ENCODE measurements around the gene FXN.
"Not testable (repeated sequence)": the region's sequence is repeated elsewhere in the genome, so short reads cannot be mapped to it uniquely, and the experiment has no call there.

FXN gene

DNA sequence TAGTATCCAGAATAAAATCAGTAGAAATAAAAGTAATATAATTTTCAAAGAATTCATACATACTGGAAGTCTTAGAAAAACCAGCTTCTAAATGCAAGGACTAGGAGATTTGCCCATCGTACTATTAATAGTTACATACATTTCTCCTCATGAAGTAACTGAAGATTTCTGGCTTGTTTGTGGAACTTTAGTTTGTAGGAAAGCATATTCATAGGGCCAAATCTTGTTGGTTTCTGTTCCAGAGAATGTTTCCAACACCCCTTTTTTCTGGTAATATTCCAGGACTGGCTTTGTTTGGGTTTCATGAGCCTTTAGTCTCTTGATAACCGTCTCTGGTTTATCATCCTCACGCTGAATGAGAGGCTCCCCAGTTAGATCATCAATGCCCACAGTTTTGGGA lies 72.2 kb downstream of the FXN start:
- no peak for DNase-seq

DNA sequence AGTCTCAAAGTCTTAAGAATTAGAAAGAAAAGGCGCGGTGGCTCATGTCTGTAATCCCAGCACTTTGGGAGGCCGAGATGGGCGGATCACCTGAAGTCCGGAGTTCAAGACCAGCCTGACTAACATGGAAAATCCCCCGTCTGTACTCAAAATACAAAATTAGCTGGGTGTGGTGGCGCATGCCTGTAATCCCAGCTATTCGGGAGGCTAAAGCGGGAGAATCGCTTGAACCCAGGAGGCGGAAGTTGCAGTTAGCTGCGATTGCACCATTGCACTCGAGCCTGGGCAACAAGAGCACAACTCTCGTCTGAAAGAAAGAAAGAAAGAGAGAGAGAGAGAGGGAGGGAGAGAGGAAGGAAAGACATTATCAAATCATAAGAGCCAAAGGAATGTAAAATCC lies 73.2 kb downstream of the FXN start:
- not testable (repeated sequence) for DNase-seq

DNA sequence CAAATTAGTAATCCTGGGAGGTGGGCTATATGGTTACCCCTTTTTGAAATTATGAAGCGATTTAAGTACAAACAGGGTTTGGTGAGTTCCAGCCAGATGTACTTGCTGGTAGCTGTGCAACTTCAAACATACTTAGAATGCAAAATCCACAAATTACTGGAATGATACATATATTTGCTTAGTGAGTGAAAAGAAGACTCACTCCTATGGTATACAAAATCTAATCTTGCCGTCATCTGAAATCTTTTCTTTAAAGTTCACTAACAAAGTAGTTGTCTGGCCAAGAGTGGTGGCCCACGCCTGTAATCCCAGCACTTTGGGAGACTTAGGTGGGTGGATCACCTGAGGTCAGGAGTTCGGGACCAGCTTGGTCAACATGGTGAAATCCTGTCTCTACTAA lies 73.6 kb downstream of the FXN start:
- no peak for DNase-seq

DNA sequence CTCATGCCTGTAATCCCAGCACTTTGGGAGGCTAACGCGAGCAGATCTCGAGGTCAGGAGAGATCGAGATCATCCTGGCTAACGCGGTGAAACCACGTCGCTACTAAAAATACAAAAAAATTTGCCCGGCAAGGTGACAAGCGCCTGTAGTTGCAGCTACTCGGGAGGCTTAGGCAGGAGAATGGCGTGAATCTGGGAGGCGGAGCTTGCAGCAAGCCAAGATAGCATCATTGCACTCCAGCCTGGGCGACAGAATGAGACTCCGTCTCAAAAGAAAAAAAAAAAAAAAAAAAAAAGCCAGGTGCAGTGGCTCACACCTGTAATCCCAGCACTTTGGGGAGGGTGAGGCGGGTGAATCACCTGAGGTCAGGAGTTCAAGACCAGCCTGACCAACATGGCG lies 77.1 kb downstream of the FXN start:
- DNase-seq = not testable (repeated sequence)

DNA sequence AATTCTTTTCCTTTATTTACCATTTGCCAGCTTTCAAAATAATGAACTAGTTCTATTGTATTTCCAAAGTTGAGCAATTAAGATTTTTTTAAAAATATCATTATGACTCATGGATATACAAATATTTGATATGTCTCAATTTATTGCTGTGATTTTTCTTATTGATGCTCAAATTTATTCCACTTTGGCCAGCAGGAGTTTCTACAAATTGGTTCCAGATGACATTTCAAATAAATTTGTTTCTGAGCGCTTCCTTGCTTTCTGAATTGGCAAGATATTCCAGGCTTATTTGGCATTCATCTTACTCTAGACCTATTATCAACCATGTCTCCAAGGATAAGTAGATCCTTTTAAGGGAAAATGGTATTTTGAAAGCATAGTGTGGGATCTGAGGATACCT lies 80.1 kb downstream of the FXN start:
- DNase-seq = no peak

DNA sequence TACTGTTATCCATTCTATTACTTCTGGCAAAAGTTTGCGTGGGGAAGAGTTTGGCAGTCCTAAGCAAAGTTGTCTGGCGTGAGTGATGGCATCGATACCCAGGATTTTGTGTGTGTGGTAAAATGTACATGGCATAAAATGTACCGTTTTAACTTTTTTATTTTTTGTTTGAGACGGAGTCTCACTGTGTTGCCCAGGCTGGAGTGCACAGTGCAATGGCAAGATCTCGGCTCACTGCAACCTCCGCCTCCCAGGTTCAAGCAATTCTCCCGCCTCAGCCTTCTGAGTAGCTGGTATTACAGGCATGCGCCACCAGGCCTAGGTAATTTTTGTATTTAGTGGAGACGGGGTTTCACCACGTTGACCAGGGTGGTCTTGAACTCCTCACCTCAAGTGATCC lies 83.1 kb downstream of the FXN start:
- no peak for DNase-seq

GRCh38 chr9:69120380-69121154 lies 85.0 kb downstream of the FXN start:
- no peak for DNase-seq

DNA sequence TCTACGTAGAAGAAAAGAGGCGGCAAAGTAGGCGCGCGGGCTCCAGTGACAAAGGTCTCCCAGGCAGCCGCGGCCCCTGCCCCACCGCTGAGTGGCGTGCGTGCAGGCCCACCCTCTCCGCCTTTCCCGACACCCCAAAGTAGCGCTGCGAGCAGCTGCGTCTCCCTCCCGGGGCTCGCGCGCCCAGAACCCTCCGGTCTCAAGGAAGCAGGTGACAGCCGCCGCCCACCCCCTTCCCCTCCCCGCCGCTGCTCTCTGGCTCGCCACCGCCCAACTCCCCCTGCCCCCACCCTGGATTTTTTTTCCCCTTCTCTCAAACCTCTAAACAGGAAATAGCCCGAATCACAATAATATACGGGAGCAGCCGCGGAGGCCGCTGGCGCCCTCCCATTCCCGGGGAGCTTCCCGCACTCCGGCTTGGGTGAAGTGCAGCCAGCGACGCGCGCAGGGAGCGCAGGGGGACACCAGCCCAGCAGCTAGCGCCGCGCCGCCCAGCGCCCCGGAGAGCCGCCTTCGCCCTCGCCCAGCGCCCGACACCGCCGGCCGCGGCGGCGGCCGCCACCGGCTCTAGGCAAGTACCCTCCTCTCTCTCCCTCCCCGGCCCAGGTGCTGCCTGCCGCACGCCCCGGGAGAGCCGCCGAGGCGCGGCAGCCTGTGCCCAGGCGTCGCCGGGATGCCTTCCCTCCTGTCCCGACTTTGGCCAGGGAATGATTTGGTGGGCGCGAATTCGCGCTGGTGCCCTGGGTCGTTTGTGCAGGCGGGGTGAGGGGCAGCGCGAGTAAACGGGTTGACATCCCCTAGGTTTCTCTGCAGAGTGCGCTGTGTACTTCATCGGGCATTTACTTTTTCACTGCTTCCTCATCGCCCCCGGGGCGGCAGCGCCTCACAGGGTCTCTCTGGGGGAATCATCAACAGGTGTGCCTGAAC lies 85.9 kb downstream of the FXN start:
- no peak for DNase-seq

DNA sequence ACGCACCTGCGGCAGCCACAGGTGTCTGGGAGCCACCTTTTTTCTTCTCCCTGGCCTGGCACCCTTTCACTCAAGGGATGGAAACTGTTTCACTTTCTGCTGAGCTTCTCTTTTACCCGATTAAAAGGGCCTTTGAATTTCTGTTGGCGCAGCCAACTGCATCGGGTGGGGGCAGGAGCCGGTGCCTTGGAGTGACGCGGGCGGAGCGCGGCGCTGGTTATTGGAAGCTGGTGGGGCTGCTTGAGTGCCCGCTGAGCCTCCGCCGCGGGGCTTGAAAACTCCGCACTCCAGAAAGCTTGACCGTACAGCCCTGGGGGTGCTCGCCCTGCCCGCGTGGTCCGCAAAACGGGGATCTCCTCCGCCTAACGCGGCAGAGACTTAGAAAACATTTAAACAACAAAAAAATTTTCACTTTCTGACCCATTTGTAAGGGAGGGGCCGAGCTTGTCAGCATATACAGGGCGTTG lies 86.6 kb downstream of the FXN start:
- no peak for DNase-seq

GRCh38 chr9:69122549-69123141 lies 87.1 kb downstream of the FXN start:
- no peak for DNase-seq

DNA sequence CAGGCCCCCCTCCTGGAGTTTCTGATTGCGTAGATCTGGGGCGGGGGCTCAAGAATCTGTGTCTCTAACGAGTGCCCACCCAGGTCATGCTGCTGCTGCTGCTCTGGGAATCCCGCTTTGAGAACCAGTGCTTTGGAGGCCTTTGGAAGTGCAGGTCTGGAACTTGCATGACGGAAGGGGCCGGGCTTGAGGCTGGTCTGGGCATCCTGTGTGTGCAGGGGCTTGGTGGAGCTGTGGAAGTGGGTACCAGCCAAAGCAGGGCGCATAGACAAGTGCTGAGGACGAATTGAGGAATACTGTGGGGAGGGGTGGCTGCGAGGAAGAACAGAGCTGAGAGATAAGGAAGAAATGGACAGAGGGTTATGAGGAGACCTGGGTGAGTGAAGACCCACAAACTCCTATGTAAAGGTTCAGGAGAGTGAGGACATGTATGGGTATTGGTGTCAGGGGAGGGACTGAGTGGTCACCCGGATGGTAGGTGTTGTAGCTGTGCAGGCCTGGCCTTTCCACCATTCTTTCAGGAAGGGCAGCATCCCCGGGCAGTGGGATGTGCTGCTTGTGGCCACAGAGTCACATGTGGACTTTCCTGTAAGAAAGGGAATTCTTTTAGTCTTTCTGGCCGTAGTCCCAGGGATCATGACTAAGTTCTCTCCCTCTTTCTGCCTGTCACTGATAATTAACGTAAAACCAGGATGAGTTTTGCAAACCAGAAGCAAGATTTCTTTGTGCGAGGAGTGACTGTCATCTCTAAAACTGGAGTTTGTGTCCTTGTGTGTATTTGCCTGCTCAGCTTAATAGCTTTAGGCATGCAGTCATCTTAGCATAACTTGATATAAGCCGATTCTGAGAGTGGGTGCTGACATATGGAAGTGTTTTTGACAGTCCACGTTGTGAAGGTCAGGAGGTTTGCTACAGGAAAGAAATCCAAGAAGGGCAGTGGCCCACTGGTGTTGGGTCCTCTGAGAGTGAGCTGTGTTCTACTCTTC lies 95.2 kb downstream of the FXN start:
- DNase-seq = no peak

GRCh38 chr9:69131682-69132081 lies 96.1 kb downstream of the FXN start:
- no peak for DNase-seq

GRCh38 chr9:69132361-69132760 lies 96.8 kb downstream of the FXN start:
- DNase-seq = no peak

- DNase-seq = no peak
These were observed 98.9 kb downstream of the FXN start for GRCh38 chr9:69134412-69134811.

- no peak for DNase-seq
These were observed 100.6 kb downstream of the FXN start for GRCh38 chr9:69136185-69136584.

DNA sequence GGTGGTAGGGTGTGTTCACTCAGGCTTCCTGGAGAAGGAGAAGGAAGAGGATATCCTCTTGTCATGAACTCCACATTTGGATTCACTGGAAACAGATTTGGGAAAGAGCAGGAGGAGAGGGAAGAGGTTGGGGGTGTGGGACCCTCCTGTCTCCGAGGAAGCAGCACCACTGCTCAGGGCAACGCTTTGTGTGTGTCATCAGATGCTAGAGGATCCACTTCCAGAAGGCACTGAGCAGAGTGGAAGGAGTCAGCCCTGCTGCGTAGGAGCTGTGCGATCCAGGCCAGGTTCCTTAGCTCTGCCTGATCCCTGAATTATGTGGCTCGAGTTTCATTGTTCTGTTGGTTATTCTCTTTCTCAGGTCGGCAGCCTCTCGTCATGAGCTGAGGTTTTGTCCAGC lies 101.2 kb downstream of the FXN start:
- DNase-seq = no peak

DNA sequence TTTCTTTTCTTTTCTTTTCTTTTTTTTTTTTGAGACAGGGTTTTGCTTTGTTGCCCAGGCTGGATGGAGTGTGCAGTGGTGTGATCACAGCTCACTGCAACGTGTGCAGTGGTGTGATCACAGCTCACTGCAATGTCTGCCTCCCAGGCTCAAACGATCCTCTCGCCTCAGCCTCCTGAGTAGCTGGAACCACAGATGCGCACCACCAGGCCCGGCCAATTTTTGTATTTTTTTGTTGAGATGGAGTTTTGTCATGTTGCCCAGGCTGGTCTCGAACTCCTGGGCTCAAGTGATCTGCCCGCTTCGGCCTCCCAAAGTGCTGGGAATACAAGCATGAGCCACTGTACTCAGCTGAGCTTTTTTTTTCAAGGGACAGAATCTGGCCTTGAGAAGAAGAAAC lies 101.8 kb downstream of the FXN start:
- DNase-seq = no peak

DNA sequence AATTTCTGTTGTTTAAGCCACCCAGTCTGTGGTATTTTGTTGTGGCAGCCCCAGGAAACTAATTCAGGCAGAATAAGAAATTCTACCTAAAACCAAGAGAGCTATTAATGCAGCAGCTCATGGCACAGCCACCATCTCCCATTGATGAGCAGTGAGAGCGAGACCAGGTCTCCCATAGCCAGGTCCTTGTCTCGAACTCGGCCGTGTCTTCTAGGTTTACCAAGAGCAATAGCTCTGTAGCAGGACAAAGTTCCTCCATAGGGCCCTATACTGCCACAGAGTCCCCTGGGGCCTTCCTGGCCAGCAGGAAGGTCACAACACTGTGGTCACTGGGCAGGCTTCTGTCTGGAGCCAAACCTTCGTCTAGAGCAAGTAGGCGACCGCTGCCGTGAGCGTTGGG lies 104.0 kb downstream of the FXN start:
- DNase-seq = no peak

DNA sequence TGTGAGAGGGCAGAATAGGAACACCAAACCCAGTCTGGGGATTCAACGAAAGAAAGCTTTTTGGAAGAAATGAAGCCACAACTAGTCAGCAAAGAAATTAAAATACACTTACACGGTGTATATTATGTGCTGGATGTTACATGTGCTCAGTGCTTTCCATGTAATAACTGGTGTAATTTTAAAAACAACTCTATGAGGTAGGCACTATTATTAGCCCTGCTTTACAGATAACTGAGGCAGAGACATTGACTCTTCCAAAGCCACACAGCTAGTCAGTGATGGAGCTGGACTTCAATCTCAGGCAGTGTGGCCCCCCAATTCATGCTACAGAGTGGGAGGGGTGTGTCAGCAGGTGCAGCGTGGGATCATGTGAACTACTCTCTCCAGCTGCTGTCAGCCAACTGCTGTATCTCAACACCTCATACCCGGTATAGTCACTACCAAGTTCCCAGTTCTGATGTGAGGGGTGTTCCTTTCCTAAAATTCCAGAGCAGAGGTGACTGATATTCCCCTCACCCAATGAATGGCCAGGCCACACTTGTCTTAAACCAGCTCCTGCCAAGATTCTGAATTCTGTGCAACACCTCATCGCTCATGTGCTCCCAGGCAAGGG lies 104.7 kb downstream of the FXN start:
- DNase-seq = no peak

- no peak for DNase-seq
These were observed 106.3 kb downstream of the FXN start for GRCh38 chr9:69141851-69142250.

- no peak for DNase-seq
These were observed 107.7 kb downstream of the FXN start for GRCh38 chr9:69143291-69143690.

DNA sequence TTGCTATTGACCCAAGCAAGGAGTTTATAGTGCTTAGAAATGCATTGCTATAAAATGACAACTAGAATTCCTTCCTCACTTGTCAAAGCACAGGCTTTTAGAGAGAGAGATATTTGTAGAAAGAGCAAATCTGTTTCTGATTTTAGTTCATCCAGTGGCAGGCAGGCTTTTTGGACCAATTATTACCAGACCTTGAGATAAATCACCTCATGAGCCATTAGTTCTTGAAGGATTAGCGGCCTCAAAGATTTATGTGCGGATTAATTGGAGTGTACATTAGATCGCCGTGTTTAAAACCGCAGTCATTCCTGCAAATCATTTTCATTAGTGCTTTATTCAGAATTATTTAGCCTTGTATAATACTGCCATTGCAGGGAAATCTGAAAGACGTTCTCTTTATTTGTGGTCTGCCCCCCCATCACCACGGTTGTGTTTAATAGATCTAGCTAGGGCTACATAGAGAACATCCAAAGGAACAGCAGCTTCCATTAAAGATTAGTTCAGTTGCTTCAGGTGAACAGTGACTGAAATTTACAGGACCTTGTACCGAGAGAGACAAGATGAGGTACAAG lies 109.7 kb downstream of the FXN start:
- DNase-seq = no peak

Data from cortex of kidney (tissue), 1 donor.